Prostate gland (tissue), 2 donors: ENCODE results near the gene ZBTB16. TPM values are rescaled to one million over a fixed set of nuclear protein-coding genes. Genes with fewer than 3 reads are reported as not detected.

Experiments used
- DNase-seq: peaks from one replicate; pipeline ENCODE4 v3.0.0-alpha.2; 2019; ENCODE audit warnings: low spot score
- H3K27ac ChIP-seq, 2 donors: fragments of 200-600 bp; sonication (generic); 2 replicates each; pipeline ENCODE4 v1.5.1; 2017 to 2019
- H3K27me3 ChIP-seq: fragments of 200-600 bp; sonication (generic); replicated peaks from 2 replicates; pipeline ENCODE4 v1.5.1; 2019; ENCODE audit not compliant: insufficient read depth
- H3K36me3 ChIP-seq, 2 donors: fragments of 200-600 bp; sonication (generic); 1 replicate in 1 of 2; 2 replicates in 1 of 2; pipeline versions ENCODE4 v1.5.1 to v1.8.1; 2017 to 2019
- H3K4me1 ChIP-seq: fragments of 200-600 bp; sonication (generic); replicated peaks from 2 replicates; pipeline ENCODE4 v1.5.1; 2019
- H3K4me3 ChIP-seq, 2 donors: fragments of 200-600 bp; sonication (generic); 2 replicates each; pipeline ENCODE4 v1.5.1; 2017 to 2019
- H3K9me3 ChIP-seq: fragments of 200-600 bp; sonication (generic); 2 replicates; pipeline ENCODE4 v1.5.1; 2017
- CTCF ChIP-seq, 4 experiments: fragments of 200-600 bp in 2 of 4; fragments of 450-650 bp in 2 of 4; sonication (generic) in 2 of 4; IDR thresholded peaks; 1 replicate in 3 of 4; 2 replicates in 1 of 4; pipeline ENCODE4 v1.5.1; 2016 to 2019; ENCODE audit warnings: antibody characterized with exemption in 4 of 4, mild to moderate bottlenecking in 2 of 4, moderate library complexity in 2 of 4
- POLR2A ChIP-seq: fragments of 450-650 bp; IDR thresholded peaks from one replicate; pipeline ENCODE4 v1.6.1; 2016; ENCODE audit warnings: antibody characterized with exemption, mild to moderate bottlenecking
- POLR2AphosphoS5 ChIP-seq: sonication (generic); formaldehyde crosslinking; IDR thresholded peaks from one replicate; pipeline ENCODE4 v1.6.1; 2017; ENCODE audit warnings: antibody characterized with exemption
- WGBS: methylation state at CpG from one replicate; pipeline ENCODE4 v1.1.5; 2018; 5-methylcytosine and 5-hydroxymethylcytosine counted together
- intact Hi-C: fragments of 100-400 bp; cut with DNase I; formaldehyde crosslinking; loops from one replicate; pipeline ENCODE4 v1.14.2; 2022
- total RNA-seq, 2 donors: library from RNA; depleted of rRNA; stranded (reverse); fragments of >200 nt; gene quantifications; one replicate each; pipeline ENCODE4 v1.1.0, GENCODE V29; 2016

Gene ZBTB16
- total RNA-seq, 2 donors from 2014 or later: 171 to 230 TPM

- TF ChIP-seq POLR2A (no peak), POLR2AphosphoS5 (no peak), CTCF (IDR thresholded peaks at IDR 0.05) (no peak)
- Histone ChIP-seq H3K4me1 (no peaks in the 10 kb centered on the region), H3K27me3 (no peaks in the 10 kb centered on the region), H3K4me3 (no peak overlapping the region), H3K36me3 (no peaks in the 10 kb centered on the region), H3K27ac (no peak overlapping the region), H3K9me3 (no peaks in the 10 kb centered on the region)
- intact Hi-C loops: no loop called here
- no peak for DNase-seq
Measured at GRCh38 chr11:114056409-114056808, 3.1 kb upstream of the ZBTB16 start.

- H3K9me3 ChIP-seq: no peaks in the 10 kb centered on the region
- no peak for DNase-seq
- H3K4me3 ChIP-seq: no peak overlapping the region
- no peaks in the 10 kb centered on the region for H3K4me1 ChIP-seq
- no peaks in the 10 kb centered on the region for H3K27me3 ChIP-seq
- TF ChIP-seq POLR2AphosphoS5 (no peak), POLR2A (no peak), CTCF (IDR thresholded peaks at IDR 0.05) (no peak)
- no peaks in the 10 kb centered on the region for H3K36me3 ChIP-seq
- intact Hi-C loops: no loop called here
- WGBS: 71% methylated on average over 7 of the region's 7 CpGs
- peak overlapping the region; percentile 100 for H3K27ac ChIP-seq
Measured at GRCh38 chr11:114057147-114057546, 2.4 kb upstream of the ZBTB16 start.

GRCh38 chr11:114057605-114058004 is 1.9 kb upstream of the ZBTB16 start:
- WGBS: 43% methylated on average over 1 of the region's 1 CpG
- peak overlapping the region; percentile 100 for H3K27ac ChIP-seq
- no peaks in the 10 kb centered on the region for H3K27me3 ChIP-seq
- no peak for DNase-seq
- no peak overlapping the region for H3K4me3 ChIP-seq
- no peak for TF ChIP-seq CTCF (IDR thresholded peaks at IDR 0.05)
- TF ChIP-seq POLR2AphosphoS5: no peak
- TF ChIP-seq POLR2A: no peak
- H3K9me3 ChIP-seq: no peaks in the 10 kb centered on the region
- H3K4me1 ChIP-seq: no peaks in the 10 kb centered on the region
- H3K36me3 ChIP-seq: no peaks in the 10 kb centered on the region
- intact Hi-C loops: loop anchor here (2.0 kb wide), 1 partner anchor 203 kb away; no protein-coding TSS in a partner anchor

- no peak for DNase-seq
- Histone ChIP-seq H3K9me3 (no peaks in the 10 kb centered on the region), H3K4me3 (peak overlapping the region; percentile 97 to 99), H3K27ac (peak overlapping the region; percentile 100), H3K36me3 (peaks cover 2 to 3% of the 10 kb centered on the region in 2 donors), H3K4me1 (no peaks in the 10 kb centered on the region), H3K27me3 (no peaks in the 10 kb centered on the region)
- whole genome bisulfite sequencing: 48% methylated on average over 23 of the region's 25 CpGs
- intact Hi-C loops: loop anchor here (2.0 kb wide), 1 partner anchor 203 kb away; no protein-coding TSS in a partner anchor
- TF ChIP-seq POLR2AphosphoS5: no peak
- no peak for TF ChIP-seq POLR2A
- no peak for TF ChIP-seq CTCF (IDR thresholded peaks at IDR 0.05)
Measured at GRCh38 chr11:114058026-114058706, 1.3 kb upstream of the ZBTB16 start.

GRCh38 chr11:114058871-114059277 is 637 bp upstream of the ZBTB16 start:
- H3K4me3 ChIP-seq: peak overlapping the region; percentile 97 to 99
- peak overlapping the region; percentile 100 for H3K27ac ChIP-seq
- WGBS: 1% methylated on average over 25 of the region's 25 CpGs
- no peak for TF ChIP-seq CTCF (IDR thresholded peaks at IDR 0.05)
- DNase-seq: no peak
- H3K36me3 ChIP-seq: peaks cover 9 to 10% of the 10 kb centered on the region in 2 donors
- intact Hi-C loops: loop anchor here (2.0 kb wide), 1 partner anchor 202 kb away; no protein-coding TSS in a partner anchor
- H3K4me1 ChIP-seq: peaks cover 5% of the 10 kb centered on the region
- no peaks in the 10 kb centered on the region for H3K27me3 ChIP-seq
- H3K9me3 ChIP-seq: no peaks in the 10 kb centered on the region
